ENCODE measurements around the gene RGS6.

DNA sequence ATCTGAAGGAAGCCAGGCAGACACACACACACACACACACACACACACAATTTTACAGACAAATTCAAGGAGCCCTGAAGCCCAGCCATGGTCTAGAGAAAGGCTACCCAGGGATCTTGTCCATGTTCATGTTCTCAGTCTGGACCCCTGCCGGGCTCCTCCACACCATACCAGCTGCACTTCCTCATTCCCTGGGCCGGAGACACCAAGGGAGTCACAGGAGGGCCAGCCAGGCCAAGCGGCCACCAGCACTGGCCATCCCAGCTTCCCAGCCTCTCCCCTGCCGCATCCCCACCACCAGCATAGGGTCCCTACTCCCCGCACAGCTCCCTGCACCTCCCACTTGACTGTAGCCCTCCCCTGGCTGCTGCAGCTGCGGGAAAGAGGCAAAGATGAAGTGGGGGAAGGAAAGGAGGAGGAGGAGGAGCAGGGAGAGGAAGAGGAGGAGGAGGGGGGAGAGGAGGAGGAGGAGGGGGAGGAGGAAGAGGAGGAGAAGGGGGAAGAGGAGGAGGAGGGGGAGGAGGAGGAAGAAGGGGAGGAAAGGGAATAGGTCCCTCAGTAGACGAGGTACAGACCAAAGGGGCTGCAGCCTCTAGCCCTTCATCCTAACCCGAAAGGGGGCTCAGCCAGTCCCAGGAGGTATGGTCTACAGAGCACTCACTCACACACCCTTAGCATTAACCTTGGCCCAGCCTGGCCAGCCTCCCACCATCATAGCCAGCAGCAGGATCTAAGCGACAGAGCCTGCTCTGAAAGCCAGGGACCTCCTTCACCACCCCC lies 668.5 kb downstream of the RGS6 start:
- TF ChIP-seq, protein P1, sequence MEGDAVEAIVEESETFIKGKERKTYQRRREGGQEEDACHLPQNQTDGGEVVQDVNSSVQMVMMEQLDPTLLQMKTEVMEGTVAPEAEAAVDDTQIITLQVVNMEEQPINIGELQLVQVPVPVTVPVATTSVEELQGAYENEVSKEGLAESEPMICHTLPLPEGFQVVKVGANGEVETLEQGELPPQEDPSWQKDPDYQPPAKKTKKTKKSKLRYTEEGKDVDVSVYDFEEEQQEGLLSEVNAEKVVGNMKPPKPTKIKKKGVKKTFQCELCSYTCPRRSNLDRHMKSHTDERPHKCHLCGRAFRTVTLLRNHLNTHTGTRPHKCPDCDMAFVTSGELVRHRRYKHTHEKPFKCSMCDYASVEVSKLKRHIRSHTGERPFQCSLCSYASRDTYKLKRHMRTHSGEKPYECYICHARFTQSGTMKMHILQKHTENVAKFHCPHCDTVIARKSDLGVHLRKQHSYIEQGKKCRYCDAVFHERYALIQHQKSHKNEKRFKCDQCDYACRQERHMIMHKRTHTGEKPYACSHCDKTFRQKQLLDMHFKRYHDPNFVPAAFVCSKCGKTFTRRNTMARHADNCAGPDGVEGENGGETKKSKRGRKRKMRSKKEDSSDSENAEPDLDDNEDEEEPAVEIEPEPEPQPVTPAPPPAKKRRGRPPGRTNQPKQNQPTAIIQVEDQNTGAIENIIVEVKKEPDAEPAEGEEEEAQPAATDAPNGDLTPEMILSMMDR (IDR thresholded peaks at IDR 0.05): no peak
- TF ChIP-seq POLR2A (IDR thresholded peaks at IDR 0.05): no peak

Measured in thyroid gland (tissue), 4 donors.